Lung (tissue), 12 donors: Measurements from ENCODE around the gene XPC. TPM values are rescaled to one million over a fixed set of nuclear protein-coding genes. Genes with fewer than 3 reads are reported as not detected.

Source experiments
- ATAC-seq: fragments of 200-7000 bp; cut with Tn5 transposase; one replicate; pipeline ENCODE4 v1.9.1; 2020; ENCODE audit warnings: moderate number of reproducible peaks; ENCODE audit not compliant: insufficient read depth, low FRiP score
- DNase-seq, 3 donors: peaks; one replicate each; pipeline ENCODE4 v3.0.0-alpha.2; 2013 to 2017
- H3K27ac ChIP-seq, 2 donors: one replicate each; pipeline ENCODE4 v1.5.1; 2013; ENCODE audit warnings: mild to moderate bottlenecking in 2 of 2, moderate library complexity in 2 of 2, control low read depth in 1 of 2, inconsistent platforms in 1 of 2, low read depth in 1 of 2, low read length in 1 of 2
- H3K27me3 ChIP-seq, 3 donors: one replicate each; pipeline ENCODE4 v1.5.1; 2013; ENCODE audit warnings: low read length in 2 of 3; ENCODE audit not compliant: control insufficient read depth in 3 of 3, insufficient read depth in 3 of 3
- H3K36me3 ChIP-seq, 4 donors: one replicate each; pipeline ENCODE4 v1.5.1; 2013; ENCODE audit warnings: low read length in 4 of 4, mild to moderate bottlenecking in 1 of 4, moderate library complexity in 1 of 4; ENCODE audit not compliant: control insufficient read depth in 4 of 4, insufficient read depth in 4 of 4
- H3K4me1 ChIP-seq, 5 donors: one replicate each; pipeline ENCODE4 v1.5.1; 2013; ENCODE audit warnings: low read length in 5 of 5, mild to moderate bottlenecking in 2 of 5, moderate library complexity in 1 of 5; ENCODE audit not compliant: control insufficient read depth in 5 of 5, insufficient read depth in 5 of 5
- H3K4me3 ChIP-seq: one replicate; pipeline ENCODE4 v1.5.1; 2013; ENCODE audit warnings: mild to moderate bottlenecking, control low read depth, moderate library complexity
- H3K9ac ChIP-seq, 2 donors: one replicate each; pipeline ENCODE4 v1.5.1; 2013; ENCODE audit warnings: low read length in 2 of 2, control low read depth in 1 of 2; ENCODE audit not compliant: insufficient read depth in 1 of 2
- H3K9me3 ChIP-seq, 4 donors: one replicate each; pipeline ENCODE4 v1.5.1; 2013; ENCODE audit warnings: low read length in 3 of 4, mild to moderate bottlenecking in 1 of 4, moderate library complexity in 1 of 4; ENCODE audit not compliant: control insufficient read depth in 4 of 4, insufficient read depth in 3 of 4
- CTCF ChIP-seq: IDR thresholded peaks from 2 replicates; pipeline ENCODE4 v1.5.1; 2012; ENCODE audit warnings: mild to moderate bottlenecking; ENCODE audit errors: control extremely low read depth, extremely low read depth
- WGBS, 2 donors: extraction: QIAGEN DNeasy Blood & Tissue Kit; methylation state at CpG; one replicate each; pipeline ENCODE4 v1.1.7; 2013; 5-methylcytosine and 5-hydroxymethylcytosine counted together
- polyA plus RNA-seq, 2 donors: library from polyadenylated mRNA; stranded (reverse); fragments of 200-250 nt; gene quantifications; one replicate each; pipeline ENCODE4 v1.2.1, GENCODE V29; 2013
- total RNA-seq, 2 donors: library from RNA; depleted of rRNA in 1 of 2; stranded (reverse); fragments of >200 nt in 1 of 2; gene quantifications; one replicate each; pipeline ENCODE4 v1.2.1, GENCODE V29; 2014 to 2021
- donor health status: control.
- donor health status: control.
- donor health status: Bipolar disorder and iron deficiency.
- donor health status: healthy.
- donor health status: DM: yes; HTN: yes; CAD: no.

Gene XPC
- total and polyA plus RNA-seq, 4 donors, result 16.4 to 31.9 (median 23.7) TPM

- Histone ChIP-seq H3K4me1 (no peaks in the 10 kb centered on the region), H3K9me3 (no peaks in the 10 kb centered on the region), H3K4me3 (no peak overlapping the region), H3K9ac (no peak overlapping the region), H3K27me3 (no peaks in the 10 kb centered on the region), H3K36me3 (peaks cover 6 to 43% (median 17%) of the 10 kb centered on the region in 4 donors), H3K27ac (no peak overlapping the region)
- no peak for ATAC-seq
- DNase-seq, result no peak
- WGBS, 2 donors, result 91 to 92% methylated on average over 12 of the region's 12 CpGs
- TF ChIP-seq CTCF, result no peak
Measured at GRCh38 chr3:14151471-14152083, 26.8 kb downstream of the XPC start.

GRCh38 chr3:14150491-14151230 lies 27.7 kb downstream of the XPC start:
- no peak for DNase-seq
- TF ChIP-seq CTCF, result no peak
- ATAC-seq, result no peak

GRCh38 chr3:14150078-14150477 lies 28.3 kb downstream of the XPC start:
- no peaks in the 10 kb centered on the region for H3K27me3 ChIP-seq
- ATAC-seq (no peak), DNase-seq (peak in 1 of 3 donors; percentile 9)
- no peak overlapping the region for H3K4me3 ChIP-seq
- WGBS, 2 donors, result 97% methylated on average over 9 of the region's 9 CpGs
- no peaks in the 10 kb centered on the region for H3K9me3 ChIP-seq
- peaks cover 0 to 6% (median 2%) of the 10 kb centered on the region in 5 donors for H3K4me1 ChIP-seq
- peaks cover 0 to 46% (median 20%) of the 10 kb centered on the region in 4 donors for H3K36me3 ChIP-seq
- no peak for TF ChIP-seq CTCF
- no peak overlapping the region for H3K27ac ChIP-seq
- H3K9ac ChIP-seq, result no peak overlapping the region

More at GRCh38 chr3:14150491-14151230, 27.7 kb downstream of the XPC start:
- H3K4me1 ChIP-seq, result peaks cover 0 to 1% (median 0%) of the 10 kb centered on the region in 5 donors
- no peaks in the 10 kb centered on the region for H3K27me3 ChIP-seq
- H3K9me3 ChIP-seq, result no peaks in the 10 kb centered on the region
- H3K27ac ChIP-seq, result no peak overlapping the region
- no peak overlapping the region for H3K4me3 ChIP-seq
- no peak overlapping the region for H3K9ac ChIP-seq
- H3K36me3 ChIP-seq, result peaks cover 0 to 45% (median 18%) of the 10 kb centered on the region in 4 donors
- WGBS, 2 donors, result 96 to 99% methylated on average over 9 of the region's 9 CpGs
